Esophagus muscularis mucosa (tissue), 3 donors: ENCODE data around the gene SHB.

Experiments used
- POLR2AphosphoS5 ChIP-seq, 2 donors: sonication (generic); formaldehyde crosslinking; IDR thresholded peaks; one replicate each; pipeline ENCODE4 v1.6.1; 2017; ENCODE audit warnings: antibody characterized with exemption in 2 of 2
- TF ChIP-seq, protein P1 (sequence below), 3 experiments: fragments of 200-600 bp in 2 of 3; fragments of 450-650 bp in 1 of 3; sonication (generic) in 2 of 3; IDR thresholded peaks; one replicate each; pipeline ENCODE4 v1.5.1; 2017 to 2019; ENCODE audit warnings: antibody characterized with exemption in 3 of 3, mild to moderate bottlenecking in 2 of 3, moderate library complexity in 1 of 3

GRCh38 chr9:37958154-37958553 lies 110.9 kb downstream of the SHB start:
- no peak for TF ChIP-seq POLR2AphosphoS5 (IDR thresholded peaks at IDR 0.05)
- TF ChIP-seq, protein P1, sequence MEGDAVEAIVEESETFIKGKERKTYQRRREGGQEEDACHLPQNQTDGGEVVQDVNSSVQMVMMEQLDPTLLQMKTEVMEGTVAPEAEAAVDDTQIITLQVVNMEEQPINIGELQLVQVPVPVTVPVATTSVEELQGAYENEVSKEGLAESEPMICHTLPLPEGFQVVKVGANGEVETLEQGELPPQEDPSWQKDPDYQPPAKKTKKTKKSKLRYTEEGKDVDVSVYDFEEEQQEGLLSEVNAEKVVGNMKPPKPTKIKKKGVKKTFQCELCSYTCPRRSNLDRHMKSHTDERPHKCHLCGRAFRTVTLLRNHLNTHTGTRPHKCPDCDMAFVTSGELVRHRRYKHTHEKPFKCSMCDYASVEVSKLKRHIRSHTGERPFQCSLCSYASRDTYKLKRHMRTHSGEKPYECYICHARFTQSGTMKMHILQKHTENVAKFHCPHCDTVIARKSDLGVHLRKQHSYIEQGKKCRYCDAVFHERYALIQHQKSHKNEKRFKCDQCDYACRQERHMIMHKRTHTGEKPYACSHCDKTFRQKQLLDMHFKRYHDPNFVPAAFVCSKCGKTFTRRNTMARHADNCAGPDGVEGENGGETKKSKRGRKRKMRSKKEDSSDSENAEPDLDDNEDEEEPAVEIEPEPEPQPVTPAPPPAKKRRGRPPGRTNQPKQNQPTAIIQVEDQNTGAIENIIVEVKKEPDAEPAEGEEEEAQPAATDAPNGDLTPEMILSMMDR (IDR thresholded peaks at IDR 0.05) = no peak
